Astrocyte of the hippocampus (primary cell): ENCODE measurements around the gene DNHD1.

Source experiments
- DNase-seq: peaks from one replicate; pipeline ENCODE4 v3.0.0; 2011; ENCODE audit warnings: low read depth, low spot score

The DNHD1 gene

GRCh38 chr11:6497069-6497839 lies at the start of gene DNHD1:
Gene DNHD1, plus strand, starts transcription at chr11:6497280. Its CDS starts 936 bp downstream, at chr11:6498216.
- DNase-seq = no peak

GRCh38 chr11:6448574-6448973 lies 48.5 kb upstream of the DNHD1 start:
- DNase-seq = no peak

- DNase-seq = no peak
These were observed 44.9 kb upstream of the DNHD1 start for GRCh38 chr11:6452219-6452618.

GRCh38 chr11:6453152-6453551 lies 43.9 kb upstream of the DNHD1 start:
- DNase-seq = no peak

- DNase-seq = no peak
These were observed 42.0 kb upstream of the DNHD1 start for GRCh38 chr11:6455070-6455469.

- no peak for DNase-seq
These were observed 40.6 kb upstream of the DNHD1 start for GRCh38 chr11:6456361-6457073.

GRCh38 chr11:6457581-6458320 lies 39.3 kb upstream of the DNHD1 start:
- DNase-seq = no peak

GRCh38 chr11:6458352-6459098 lies 38.6 kb upstream of the DNHD1 start:
- DNase-seq = no peak

- DNase-seq = no peak
These were observed 38.0 kb upstream of the DNHD1 start for GRCh38 chr11:6459099-6459450.

GRCh38 chr11:6468712-6469495 lies 28.2 kb upstream of the DNHD1 start:
- DNase-seq = peak; percentile 77

- no peak for DNase-seq
These were observed 27.5 kb upstream of the DNHD1 start for GRCh38 chr11:6469599-6469998.

- no peak for DNase-seq
These were observed 24.1 kb upstream of the DNHD1 start for GRCh38 chr11:6472934-6473333.

GRCh38 chr11:6473451-6474412 lies 23.3 kb upstream of the DNHD1 start, which contains the start of gene TRIM3:
Gene TRIM3, minus strand, starts transcription at chr11:6473941. Its CDS starts 8,246 bp downstream, at chr11:6465695.
- DNase-seq = peak; percentile 95

- DNase-seq = no peak
These were observed 22.7 kb upstream of the DNHD1 start for GRCh38 chr11:6474413-6474792.

GRCh38 chr11:6474806-6475500 lies 22.1 kb upstream of the DNHD1 start:
- DNase-seq = no peak

- no peak for DNase-seq
These were observed 21.1 kb upstream of the DNHD1 start for GRCh38 chr11:6475936-6476335.

- DNase-seq = no peak
These were observed 20.5 kb upstream of the DNHD1 start for GRCh38 chr11:6476571-6476970.

- no peak for DNase-seq
These were observed 16.7 kb upstream of the DNHD1 start for GRCh38 chr11:6480299-6480914.
